Heart left ventricle (tissue), 13 donors: ENCODE measurements around the gene IQGAP2.

ENCODE experiments used
- POLR2A ChIP-seq, 2 donors: fragments of 450-650 bp; IDR thresholded peaks; one replicate each; pipeline ENCODE4 v1.6.1; 2017; ENCODE audit warnings: antibody characterized with exemption in 2 of 2, mild to moderate bottlenecking in 2 of 2, moderate library complexity in 2 of 2
- TF ChIP-seq, protein P1 (sequence below), 12 donors: fragments of 200-600 bp; sonication (generic) in 4 of 12; IDR thresholded peaks; one replicate each; pipeline versions ENCODE4 v1.5.0 to v1.8.0; 2018 to 2022; ENCODE audit warnings: antibody characterized with exemption in 12 of 12, mild to moderate bottlenecking in 5 of 12
- donor health status: ischemic (EF 13 %, LVEDD 7.1; RV severe dilation, severe dysfunction).
- donor health status: DM: no; HTN: yes; CAD: no.
- donor health status: DM: no; HTN: no; CAD: no.
- donor health status: ischemic (EF 25% LVEDD 6.9; RV normal size, moderate dysfunction).
- donor health status: ischemic (EF 25% LVEDD 5.7; RV mildly dilated, moderate dysfunction).
- donor health status: ischemic (EF 35%, LVEDD 5.7; RV mildly dilated, moderate dysfunction).
- donor health status: nonischemic (EF 11% LVEDD 7.7; RV severe dilation, severe dysfunction).
- donor health status: DM: yes; HTN: yes; CAD: no.
- donor health status: PGD.
- donor health status: ischemic (EF 29% LVEDD 5.4; RV normal size, mild dysfunction).
- donor health status: nonischemic (EF 23%, LVEDD 6.1; RV moderate dilation, normal function).

DNA sequence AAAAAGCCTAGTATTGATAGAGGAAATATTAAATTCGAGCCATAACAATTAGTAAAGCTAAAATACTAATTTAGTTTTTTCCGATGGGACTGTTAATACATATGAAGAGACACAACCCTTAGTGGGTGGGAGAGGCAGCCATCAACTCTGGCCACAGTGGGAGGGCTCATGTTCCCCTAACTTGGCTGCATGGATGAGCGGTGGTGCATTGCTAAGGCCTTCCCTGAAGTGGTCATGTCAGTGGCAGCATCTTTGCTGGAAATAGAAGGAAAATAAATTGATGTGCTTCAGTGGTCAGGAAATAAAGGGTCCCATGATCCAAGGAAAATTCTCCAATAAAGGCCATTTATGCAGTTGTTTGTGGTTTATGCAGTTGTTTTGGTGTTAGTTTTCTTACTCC lies 254.0 kb downstream of the IQGAP2 start:
- TF ChIP-seq, protein P1, sequence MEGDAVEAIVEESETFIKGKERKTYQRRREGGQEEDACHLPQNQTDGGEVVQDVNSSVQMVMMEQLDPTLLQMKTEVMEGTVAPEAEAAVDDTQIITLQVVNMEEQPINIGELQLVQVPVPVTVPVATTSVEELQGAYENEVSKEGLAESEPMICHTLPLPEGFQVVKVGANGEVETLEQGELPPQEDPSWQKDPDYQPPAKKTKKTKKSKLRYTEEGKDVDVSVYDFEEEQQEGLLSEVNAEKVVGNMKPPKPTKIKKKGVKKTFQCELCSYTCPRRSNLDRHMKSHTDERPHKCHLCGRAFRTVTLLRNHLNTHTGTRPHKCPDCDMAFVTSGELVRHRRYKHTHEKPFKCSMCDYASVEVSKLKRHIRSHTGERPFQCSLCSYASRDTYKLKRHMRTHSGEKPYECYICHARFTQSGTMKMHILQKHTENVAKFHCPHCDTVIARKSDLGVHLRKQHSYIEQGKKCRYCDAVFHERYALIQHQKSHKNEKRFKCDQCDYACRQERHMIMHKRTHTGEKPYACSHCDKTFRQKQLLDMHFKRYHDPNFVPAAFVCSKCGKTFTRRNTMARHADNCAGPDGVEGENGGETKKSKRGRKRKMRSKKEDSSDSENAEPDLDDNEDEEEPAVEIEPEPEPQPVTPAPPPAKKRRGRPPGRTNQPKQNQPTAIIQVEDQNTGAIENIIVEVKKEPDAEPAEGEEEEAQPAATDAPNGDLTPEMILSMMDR (IDR thresholded peaks at IDR 0.05) = no peak
- TF ChIP-seq POLR2A (IDR thresholded peaks at IDR 0.05) = no peak
